Vagina (tissue), 2 donors: ENCODE data around the gene CACNB2.

Source experiments
- POLR2AphosphoS5 ChIP-seq, 2 donors: sonication (generic); formaldehyde crosslinking; IDR thresholded peaks; one replicate each; pipeline ENCODE4 v1.9.0; 2017; ENCODE audit warnings: antibody characterized with exemption in 2 of 2, mild to moderate bottlenecking in 2 of 2, low read depth in 1 of 2; ENCODE audit not compliant: insufficient read depth in 1 of 2
- TF ChIP-seq, protein P1 (sequence below), 3 experiments: fragments of 450-650 bp in 2 of 3; fragments of 200-600 bp in 1 of 3; sonication (generic) in 1 of 3; IDR thresholded peaks; one replicate each; pipeline ENCODE4 v1.5.1; 2017 to 2019; ENCODE audit warnings: antibody characterized with exemption in 3 of 3, mild to moderate bottlenecking in 2 of 3, moderate library complexity in 2 of 3

DNA sequence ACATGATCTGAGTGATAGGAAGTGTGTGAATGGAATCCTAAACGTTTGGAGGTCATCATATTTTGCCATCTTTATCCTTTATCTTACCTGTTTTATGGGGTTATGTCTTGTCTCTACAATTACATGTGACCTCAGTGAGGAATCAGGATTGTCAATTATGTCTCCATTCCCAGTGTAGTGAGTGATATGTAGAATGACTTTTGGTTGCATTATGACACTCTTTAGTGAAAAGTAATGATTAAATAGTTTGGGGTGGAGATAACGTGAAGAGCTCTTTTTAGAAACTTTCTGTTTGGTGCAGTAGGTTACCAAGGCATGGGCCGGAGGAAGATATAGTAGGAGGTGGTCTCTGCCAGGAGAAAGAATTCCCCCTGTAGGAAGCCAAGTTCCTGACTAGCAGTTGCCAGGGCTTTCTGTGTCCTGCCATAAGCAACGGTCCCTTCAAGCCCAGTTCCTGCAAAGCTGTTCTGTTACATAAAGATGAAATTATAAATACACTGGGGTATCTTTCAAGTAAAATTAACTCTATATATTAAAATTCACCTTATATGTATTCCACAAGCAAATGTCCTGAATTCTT, 282.9 kb downstream of the CACNB2 start:
- TF ChIP-seq, protein P1, sequence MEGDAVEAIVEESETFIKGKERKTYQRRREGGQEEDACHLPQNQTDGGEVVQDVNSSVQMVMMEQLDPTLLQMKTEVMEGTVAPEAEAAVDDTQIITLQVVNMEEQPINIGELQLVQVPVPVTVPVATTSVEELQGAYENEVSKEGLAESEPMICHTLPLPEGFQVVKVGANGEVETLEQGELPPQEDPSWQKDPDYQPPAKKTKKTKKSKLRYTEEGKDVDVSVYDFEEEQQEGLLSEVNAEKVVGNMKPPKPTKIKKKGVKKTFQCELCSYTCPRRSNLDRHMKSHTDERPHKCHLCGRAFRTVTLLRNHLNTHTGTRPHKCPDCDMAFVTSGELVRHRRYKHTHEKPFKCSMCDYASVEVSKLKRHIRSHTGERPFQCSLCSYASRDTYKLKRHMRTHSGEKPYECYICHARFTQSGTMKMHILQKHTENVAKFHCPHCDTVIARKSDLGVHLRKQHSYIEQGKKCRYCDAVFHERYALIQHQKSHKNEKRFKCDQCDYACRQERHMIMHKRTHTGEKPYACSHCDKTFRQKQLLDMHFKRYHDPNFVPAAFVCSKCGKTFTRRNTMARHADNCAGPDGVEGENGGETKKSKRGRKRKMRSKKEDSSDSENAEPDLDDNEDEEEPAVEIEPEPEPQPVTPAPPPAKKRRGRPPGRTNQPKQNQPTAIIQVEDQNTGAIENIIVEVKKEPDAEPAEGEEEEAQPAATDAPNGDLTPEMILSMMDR (IDR thresholded peaks at IDR 0.05) = no peak
- TF ChIP-seq POLR2AphosphoS5 (IDR thresholded peaks at IDR 0.05; ENCODE audit: insufficient read depth in 1 of 2, low read depth in 1 of 2) = no peak
